HG03280 (cell line): Measurements from ENCODE around the gene TOR4A.
"Not testable (repeated sequence)": the region's sequence is repeated elsewhere in the genome, so short reads cannot be mapped to it uniquely, and the experiment has no call there.

Source experiments
- ATAC-seq: cut with Tn5 transposase; IDR thresholded peaks from one replicate; pipeline ENCODE4 v1.9.1; 2021; ENCODE audit warnings: mild to moderate bottlenecking, moderate library complexity; ENCODE audit not compliant: unreplicated experiment

TOR4A gene

DNA sequence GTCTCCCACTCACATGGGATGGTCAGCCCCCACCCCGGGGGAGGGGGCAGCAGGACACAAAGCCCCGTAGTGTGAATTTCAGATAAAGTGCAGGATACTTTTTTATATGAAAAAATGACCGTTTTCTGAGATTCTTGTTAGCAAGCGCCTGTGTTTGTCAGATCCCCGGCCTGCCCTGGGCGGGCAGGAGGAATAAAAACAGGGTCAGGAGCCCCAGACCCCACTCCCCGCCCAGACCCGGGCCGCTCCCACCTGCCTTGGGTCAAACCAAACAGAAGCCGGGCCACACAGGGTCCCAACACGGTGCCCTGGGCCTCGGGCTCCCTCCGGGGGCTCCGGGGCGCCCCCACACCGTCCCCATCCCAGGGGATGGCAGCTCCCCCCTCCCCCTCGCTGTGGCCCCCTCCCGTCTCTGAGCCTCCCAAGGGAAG, 38.1 kb downstream of the TOR4A start:
- ATAC-seq: no peak

DNA sequence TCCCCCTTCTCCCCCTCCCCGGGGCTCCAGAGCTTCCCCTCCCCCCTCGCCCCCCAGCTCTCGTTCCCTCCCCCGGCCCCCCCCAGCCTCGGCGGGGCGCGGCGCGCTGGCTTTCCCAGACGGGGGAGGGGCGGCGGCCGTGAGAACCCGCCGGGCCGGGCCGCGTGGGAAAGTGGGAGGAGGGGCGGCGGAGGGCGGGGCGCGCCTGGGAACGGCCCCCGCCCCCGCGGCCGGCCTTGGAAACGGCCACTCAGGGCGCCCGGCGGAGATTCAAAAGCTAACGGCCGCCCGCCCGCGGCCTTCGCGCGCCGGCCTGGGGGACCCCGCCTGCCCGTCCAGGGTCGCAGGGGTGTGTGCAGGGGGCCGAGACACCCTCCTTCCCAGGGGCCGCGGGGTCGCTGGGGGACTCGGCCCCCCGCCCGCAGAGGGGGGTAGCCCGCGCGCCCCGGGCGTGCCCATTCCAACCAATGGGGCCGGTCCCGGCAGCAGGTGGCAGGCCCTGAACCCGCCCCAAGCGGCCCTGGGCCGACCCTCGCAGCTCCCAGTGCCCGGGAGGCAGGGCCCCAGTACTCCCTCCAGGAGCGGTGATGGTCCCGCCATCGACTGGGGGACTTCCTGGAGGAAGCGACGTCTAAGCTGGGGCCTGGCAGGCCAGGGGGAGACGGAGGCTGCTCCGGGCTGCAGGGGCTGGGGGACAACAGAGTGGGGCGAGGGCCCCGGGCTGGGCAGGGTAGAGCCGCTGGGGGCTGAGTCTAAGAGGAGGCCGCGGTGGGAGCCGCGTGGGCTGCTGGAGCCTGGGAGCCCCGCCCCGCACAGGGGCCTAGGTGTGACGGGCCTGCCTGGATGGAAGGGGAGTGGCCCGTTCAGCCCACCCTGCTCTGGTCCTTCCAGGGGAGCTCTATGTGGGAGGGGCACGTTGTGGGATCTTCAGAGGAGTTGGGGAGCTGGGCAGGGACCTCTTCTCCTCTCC, 38.8 kb downstream of the TOR4A start:
- ATAC-seq: no peak

DNA sequence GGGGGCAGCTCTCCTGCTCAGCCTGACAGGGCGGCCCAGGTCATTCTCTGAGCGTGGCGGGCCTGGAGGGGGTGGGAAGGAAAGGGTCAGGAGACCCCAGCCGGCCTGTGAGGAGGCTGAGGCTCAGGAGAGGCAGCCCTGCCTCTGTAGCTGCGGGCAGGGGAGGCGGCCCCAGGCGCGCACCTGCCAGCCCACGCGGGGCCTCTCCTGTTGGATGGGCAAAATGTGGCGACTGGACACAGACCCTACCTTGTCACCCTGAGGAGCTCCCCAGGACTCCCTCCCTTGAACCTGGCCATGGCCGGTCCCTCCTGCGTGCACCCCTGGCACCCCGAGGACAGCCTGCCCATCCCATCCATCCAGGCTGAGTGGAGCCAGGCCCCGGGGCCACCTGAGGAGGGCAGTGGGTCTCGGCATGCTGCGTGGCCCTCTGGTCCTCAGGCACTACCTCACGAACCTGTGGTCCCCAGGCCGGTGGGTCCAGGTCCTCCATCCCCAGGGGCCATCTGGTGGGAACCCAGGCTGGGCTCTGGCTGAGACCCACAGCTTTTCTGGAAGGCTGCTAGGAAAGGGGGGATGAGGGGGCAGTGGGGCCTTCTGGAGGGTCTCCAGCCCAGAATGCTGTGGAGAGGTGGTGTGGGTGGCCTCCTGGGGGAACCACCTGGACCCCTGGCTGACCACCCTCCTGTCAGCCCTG, 39.6 kb downstream of the TOR4A start:
- ATAC-seq: no peak

DNA sequence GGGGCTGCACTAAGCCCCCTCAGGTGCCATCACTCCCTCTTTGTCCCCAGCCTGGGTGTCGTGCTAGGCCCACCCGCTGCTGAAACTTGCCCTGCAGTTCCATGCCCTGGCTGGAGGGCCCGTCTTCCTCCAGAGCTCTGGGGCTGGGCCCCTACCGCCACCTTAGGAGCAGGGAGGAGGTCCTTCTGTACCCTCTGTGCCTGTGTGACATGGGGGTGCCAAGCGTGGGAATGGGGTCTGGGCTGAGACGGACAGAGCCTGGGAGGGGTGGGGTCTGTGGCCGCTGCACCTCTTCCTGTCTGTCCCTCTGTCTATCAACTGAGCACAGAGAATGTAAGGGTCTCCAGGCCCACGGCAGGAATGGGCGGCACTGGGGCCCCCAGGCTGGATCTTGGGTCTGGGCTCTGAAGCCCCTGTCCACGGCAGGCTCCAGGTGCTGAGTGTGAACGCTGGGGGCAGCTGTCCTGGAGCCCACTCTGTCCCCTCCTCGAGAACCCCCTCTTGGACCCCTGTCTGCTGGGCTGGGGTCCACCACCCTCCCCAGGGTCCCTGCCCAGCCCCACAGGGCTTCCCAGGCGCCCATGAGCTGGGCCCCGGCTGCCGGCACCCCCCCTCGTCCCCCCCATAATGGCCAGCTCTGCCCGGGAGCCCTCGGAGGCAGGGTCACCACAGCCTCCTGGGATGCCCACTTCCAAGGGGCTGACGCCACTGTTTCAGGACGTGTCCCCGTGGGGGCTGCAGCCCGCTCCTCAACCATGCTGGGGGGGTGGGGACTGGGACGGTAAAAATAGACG, 40.4 kb downstream of the TOR4A start:
- ATAC-seq: no peak

DNA sequence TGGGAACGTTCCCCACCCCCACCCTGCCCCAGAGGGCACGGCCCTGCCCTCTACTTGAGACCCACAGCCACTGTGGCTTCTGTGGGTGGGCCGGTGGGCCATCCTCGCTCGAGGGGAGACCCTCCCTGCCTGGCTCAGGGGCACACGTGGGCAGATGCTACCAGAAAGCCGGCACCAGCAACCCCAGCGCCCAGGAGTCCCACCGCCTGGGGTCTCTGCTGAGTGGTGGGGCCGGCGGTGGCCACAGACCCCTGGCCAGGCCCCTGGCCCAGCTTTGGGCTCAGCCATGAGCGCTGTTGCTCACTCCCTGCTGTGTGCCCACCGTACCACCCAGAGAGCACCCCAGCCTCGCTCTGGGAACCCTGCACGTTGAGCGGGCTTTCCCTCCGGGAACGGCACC, 41.1 kb downstream of the TOR4A start:
- no peak for ATAC-seq

DNA sequence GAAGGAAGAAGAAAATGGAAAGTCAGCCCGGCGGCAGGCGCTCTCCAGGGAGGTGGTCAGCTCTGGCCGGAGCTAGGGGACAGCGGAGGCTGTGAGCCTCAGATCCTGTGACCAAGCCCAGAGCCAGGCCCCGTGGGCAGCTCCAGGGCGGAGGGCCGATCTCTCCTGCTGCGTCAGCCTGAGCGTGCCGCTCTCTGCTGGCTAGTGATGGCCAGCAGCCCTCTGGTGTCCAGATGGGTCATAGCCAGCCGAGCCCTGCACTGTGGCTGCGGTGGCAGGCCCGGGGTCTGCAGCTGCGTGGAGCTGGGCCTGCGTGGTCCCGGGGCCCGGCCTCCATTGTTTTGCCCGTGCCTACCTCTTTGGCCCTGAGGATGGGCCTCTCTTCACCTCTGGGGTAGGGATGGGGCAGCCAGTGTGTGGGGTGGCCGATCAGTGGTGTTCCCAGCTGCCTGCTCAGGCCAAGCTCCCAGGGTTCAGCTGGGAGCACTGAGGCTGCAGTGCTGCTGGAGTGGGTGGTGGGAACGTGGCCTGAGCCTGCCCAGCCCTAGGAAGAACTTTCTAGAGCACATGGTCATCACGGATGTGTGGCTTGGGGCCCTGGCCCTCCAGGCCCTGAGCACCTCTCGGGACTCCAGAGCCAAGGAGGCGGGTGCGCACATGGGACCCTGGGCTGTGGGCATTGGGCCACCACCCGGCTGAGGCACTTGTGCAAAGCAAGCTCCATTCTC, 41.6 kb downstream of the TOR4A start:
- ATAC-seq: no peak

DNA sequence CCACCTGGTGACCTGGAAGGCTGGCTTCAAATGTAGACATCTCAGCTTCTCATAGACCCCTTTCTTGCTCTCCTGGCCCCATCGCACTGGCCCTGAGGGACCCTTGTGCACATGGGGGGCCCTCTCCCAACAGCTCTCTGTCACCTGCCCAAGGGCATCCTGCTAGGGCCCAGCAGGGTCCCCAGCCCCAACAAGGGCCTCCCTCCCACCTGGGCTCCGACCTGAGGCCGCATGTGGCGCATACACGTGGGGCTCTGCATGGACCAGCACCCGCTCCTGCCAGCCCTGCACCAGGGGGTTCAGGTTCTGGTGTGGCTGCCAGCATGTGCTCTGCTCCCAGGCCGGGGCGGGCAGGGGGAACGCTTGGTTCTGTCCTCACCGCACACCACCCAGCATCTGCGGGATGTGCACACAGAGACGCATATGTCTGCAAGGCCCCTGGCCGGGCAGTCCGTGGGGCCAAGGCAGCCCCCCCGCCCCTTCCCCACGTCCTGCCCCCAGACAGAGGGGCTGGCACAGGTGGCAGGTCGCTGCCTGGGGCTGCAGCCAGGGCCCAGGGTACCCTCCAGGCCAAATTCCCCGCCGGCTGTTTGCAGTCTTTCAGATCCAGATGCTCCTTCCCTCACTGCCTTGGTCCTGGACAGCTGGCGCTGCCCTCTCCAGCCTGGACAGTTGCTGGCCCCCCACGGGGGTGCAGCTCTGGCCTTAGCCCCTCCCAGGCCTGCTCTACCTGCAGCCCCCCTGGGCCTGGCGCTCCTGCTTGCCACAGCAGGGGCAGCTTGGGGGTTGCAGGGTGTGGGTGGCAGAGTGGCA, 42.4 kb downstream of the TOR4A start:
- no peak for ATAC-seq

DNA sequence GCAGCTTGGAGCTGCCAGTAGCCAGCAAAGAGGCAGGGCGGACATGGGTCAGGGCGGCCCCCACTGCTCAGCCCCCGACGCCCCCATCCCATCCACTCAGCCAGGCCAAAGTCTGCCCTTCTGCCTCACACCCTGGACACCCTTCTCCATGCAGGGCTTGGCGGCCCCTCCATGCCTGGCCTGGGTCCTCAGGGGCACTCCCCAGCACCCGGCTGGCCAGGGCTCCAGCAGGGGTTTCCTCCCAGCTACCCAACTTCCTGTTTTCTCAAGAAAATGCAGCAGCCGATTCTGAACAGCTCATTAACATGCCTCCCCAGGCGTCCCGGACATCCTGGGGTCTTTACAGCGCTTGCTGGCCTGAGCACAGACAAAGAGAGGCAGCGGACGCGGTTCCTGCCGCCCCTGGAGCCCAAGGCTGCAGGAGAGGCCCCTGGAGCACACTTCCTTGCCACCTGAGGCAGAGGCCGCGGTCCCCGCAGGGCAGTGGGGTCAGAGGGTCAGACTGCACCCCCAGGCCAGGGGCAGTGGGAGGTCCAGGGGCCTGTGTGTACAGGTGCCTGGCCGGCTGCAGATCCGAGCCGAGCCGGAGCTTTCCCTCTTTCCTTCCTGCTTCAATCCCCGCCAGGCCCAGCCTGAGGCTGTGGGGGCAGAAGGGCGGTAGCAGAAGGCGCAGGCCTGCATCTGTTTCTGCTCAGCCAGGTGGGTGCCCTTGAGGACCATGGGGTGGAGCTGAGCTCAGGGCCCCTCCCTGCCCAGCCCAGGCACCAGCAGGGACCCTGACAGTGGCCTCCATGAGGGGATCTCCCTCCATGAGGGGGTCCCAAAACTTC, 43.2 kb downstream of the TOR4A start:
- no peak for ATAC-seq

DNA sequence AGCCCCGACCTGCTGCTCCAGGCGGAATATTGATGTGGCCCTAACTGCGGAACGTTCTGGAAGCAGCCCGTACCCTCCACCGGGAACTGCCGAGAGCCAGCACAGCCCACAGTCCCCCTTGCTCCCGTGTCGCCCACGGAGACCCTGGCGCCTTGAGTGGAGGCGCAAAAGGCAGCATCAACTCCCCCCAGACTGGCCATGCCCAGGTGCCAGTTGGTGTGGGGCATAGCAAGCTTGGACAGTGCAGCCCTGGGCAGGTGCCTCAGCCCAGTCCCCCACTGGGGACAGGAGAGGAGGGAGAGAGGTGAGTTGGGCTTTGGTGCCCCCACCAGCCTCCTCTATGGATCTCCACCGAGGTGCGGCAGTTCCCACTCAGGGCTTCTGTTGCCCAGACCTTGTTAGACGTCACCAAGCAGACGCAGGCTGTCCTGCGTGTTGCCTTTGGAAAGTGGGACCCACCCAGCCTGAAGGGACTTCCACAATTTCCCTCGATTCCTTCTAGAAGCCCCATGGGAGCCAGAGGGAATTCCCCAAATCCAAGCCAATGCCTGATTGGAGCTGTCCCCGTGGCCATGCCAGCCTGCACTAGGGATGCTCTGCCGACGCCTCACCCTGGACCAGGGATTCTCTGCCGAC, 44.3 kb downstream of the TOR4A start:
- no peak for ATAC-seq

DNA sequence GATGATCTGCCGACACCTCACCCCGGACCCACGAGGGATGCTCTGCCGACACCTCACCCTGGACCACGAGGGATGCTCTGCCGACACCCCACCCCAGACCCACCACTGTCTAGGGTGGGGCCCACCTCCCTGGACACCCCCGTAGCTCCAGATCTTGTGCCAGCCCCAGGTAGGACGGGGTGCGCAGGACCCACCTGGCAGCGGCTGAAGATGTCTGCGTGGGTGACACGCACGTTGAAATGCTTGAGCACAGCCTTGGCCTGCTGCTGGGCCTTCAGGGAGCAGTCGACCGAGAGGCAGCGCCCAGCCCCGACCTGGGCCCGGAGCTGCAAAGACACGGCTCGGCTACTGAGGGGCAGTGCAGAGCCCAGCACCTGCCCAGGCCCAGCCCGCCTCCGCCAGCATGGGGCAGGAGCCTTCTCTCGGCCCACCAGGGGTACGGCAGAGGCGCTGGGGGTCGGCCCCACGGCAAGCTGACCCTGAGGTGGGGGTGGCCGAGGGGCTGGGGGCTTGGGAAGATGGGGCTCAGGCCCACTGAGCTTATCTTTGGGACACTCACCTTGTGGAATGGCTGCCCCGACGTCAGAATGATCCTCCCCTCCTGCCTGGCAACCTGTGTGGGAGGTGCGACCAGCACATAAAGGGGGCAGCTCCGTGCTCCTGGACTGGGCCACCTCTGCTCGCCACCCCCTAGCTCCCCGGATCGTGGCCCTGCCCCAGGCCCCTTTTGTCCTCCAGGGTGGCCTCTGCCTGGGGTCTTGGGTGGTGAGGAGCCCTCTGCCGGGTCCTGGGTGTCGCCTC, 46.2 kb downstream of the TOR4A start:
- ATAC-seq: no peak

DNA sequence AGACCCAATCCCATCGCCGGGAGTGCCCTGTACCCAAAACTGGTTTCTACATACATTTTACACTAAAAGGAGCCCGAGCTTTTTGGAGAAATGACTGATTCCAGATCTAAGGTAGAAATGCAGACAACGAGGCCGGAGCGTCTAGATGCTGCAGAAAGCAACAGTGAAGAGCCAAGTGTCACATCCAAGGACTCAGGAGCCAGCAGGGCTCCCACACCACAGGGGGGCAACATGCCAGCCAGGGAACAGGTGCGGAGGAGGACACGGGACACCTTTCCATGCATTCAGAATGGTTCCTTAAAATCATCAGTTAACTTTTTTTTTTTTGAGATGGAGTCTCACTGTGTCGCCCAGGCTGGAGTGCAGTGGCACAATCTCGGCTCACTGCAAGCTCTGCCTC, 47.6 kb downstream of the TOR4A start:
- no peak for ATAC-seq

DNA sequence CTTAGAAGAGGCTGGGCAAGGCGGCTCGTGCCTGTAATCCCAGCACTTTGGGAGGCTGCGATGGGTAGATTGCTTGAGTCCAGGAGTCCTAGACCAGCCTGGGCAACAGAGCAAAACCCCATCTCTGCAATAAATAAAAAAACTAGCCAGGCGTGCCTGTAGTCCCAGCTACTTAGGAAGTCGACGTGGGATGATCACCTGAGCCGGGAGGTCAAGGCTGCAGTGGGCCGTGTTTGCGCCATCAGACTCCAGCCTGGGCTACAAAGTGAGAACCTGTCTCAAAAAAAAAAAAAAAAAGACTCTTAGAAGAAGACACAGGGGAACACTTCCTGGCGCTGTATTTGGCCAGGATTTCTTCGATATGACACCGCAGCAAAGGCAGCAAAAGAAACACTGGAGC, 48.3 kb downstream of the TOR4A start:
- ATAC-seq: no peak

DNA sequence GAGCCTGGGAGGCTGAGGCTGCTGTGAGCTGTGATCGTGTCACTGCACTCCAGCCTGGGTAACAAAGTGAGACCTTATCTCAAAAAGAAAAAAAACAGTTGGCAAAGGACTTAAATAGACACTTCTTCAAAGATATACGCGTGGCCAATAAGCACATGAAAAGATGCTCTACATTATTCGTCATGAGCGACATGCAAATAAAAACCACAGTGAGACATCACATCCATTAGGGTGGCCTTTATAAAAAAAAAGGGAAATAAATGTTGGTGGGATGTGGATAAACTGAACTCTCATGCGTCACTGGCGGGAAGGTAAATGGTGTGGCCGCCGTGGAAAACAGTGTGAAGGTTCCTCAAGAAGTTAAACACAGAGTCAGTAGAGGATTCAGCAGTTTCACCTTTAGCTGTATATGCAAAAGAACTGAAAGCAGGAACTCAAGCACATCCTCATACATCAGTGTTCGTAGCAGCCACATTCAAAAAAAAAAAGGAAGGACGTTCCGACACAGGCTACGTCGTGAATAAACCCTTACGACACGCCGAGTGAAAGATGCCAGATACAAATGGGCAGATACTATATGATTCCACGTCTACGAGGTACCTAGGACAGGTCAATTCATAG, 49.0 kb downstream of the TOR4A start:
- ATAC-seq: no peak

DNA sequence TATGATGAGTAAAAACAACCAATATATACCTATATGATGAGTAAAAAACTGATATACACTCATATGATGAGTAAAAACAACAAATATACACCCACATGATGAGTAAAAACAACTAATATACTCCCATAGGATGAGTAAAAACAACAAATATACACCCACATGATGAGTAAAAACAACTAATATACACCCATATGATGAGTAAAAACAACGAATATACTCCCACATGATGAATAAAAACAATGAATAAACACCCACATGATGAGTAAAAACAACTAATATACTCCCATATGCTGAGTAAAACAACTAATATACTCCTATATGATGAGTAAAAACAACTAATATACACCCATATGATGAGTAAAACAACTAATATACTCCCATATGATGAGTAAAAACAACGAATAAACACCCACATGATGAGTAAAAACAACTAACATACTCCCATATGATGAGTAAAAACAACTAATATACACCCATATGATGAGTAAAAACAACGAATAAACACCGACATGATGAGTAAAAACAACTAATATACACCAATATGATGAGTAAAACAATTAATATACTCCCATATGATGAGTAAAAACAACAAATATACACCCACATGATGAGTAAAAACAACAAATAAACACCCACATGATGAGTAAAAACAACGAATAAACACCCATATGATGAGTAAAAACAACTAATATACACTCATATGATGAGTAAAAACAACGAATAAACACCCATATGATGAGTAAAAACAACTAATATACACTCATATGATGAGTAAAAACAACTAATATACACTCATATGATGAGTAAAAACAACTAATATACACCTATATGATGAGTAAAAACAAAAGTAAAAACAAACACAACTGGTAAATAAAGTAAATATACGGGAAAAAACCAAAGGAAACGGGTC, 50.4 kb downstream of the TOR4A start:
- not testable (repeated sequence) for ATAC-seq

DNA sequence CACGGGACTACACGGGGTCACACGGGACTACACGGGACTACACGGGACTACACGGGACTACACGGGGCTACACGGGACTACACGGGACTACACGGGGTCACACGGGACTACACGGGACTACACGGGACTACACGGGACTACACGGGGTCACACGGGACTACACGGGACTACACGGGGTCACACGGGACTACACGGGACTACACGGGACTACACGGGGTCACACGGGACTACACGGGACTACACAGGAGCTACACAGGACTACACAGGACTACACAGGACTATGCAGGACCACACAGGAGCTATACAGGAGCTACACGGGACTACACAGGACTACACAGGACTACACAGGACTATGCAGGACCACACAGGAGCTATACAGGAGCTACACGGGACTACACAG, 52.1 kb downstream of the TOR4A start:
- ATAC-seq: not testable (repeated sequence)

DNA sequence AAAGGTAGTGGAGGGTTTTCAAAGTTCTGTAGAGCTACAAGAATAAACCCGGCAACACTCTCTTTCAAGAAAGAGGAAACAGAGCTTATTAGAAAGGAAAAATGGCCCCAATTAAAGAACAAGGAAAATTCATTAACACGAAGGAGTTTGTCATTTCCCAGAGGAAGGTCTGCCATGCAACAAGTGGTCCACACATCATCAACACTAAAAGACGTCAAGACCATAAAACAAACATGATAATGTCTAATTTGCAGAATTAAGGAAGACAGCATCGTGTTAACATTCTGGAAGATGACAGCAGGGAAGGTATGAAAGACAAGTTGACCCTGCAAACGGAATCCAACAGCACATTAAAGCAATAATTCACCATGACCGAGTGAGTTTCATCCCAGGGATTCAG, 53.2 kb downstream of the TOR4A start:
- ATAC-seq: no peak
